ENCODE data around the gene NAT9. TPM values are rescaled to one million over a fixed set of nuclear protein-coding genes. Genes with fewer than 3 reads are reported as not detected.

NAT9 gene
- total RNA-seq, 1 donor from 2014 or later: 19.4 TPM

DNA sequence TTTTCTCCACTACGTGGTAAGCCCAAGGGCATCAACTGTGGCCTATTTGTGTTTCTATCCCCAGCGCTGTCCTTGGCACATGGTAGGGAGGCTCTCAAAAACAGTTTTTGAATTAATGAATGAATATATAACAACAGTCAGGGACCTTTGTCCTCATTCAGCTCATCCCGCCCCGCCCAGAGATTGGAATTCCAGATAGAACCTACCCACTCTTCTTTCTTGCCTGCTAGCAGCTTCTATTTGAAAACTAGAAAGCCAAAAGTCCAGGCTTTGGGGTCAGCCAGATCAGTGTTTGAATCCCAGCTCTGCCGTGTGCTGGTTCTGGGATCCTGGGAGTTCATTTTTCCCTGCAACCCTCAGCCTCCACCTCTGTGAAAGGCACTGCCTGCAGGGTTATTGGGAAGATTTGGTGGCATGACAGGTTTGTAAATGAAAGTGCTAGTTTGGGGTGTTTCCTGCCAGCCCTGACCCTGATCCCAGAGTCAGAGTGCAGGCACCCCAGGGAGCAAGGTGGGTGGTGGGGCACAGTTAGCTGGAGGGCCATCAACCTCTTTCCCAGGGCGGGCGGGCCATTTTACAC is 23.2 kb downstream of the NAT9 start:
- intact Hi-C loops (cut with DNase I): no loop called here
- no peak for DNase-seq (ENCODE audit: missing footprints)
- ATAC-seq: no peak

- intact Hi-C loops (cut with DNase I): no loop called here
- ATAC-seq (no peak), DNase-seq (ENCODE audit: missing footprints) (no peak)
These were observed 23.7 kb downstream of the NAT9 start for GRCh38 chr17:74752415-74752814.

- intact Hi-C loops (cut with DNase I): no loop called here
- DNase-seq (ENCODE audit: missing footprints) (no peak), ATAC-seq (no peak)
These were observed 25.6 kb downstream of the NAT9 start for GRCh38 chr17:74750327-74751069.

DNA sequence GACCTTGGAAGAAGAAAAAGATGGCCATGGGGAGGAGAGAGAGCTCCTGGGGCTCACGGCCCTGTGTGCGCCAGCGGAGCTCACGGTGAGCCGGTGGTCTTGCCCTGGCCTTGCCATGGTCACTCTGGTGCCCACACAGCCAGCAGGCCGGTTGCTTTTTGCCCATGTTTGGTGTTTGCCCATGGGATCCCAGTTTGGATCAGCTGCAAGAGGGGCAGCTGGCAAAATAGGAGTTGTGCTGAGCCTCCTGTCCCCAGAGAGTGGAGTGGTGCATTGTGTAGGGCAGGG is 26.2 kb downstream of the NAT9 start:
- DNase-seq (ENCODE audit: missing footprints): no peak
- ATAC-seq: no peak
- intact Hi-C loops (cut with DNase I): no loop called here

- intact Hi-C loops (cut with DNase I): no loop called here
- DNase-seq (ENCODE audit: missing footprints) (no peak), ATAC-seq (no peak)
These were observed 26.7 kb downstream of the NAT9 start for GRCh38 chr17:74749279-74750038.

GRCh38 chr17:74748529-74749278 is 27.4 kb downstream of the NAT9 start, which contains the start of gene NHERF1:
TSS of gene NHERF1 (plus strand) at chr17:74748628. CDS start at chr17:74748847, 219 bp downstream.
- intact Hi-C loops (cut with DNase I): no loop called here
- DNase-seq (ENCODE audit: missing footprints) (peak; percentile 98), ATAC-seq (peak; percentile 98)

DNA sequence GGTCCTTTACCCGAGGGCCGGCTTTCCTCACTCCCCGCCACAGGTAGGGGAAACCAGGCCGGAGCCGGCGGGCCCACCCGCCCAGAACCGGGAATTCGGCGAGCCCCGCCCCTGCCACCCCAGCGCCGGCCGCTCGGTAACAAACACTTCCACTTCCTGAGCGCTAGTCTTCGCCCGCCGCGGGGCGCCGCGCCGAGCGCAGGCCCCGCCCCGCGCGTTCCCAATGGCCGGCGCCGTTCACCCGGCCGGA is 27.9 kb downstream of the NAT9 start:
- ATAC-seq: no peak
- DNase-seq (ENCODE audit: missing footprints): no peak
- intact Hi-C loops (cut with DNase I): no loop called here

GRCh38 chr17:74746922-74747321 is 29.2 kb downstream of the NAT9 start:
- intact Hi-C loops (cut with DNase I): no loop called here
- DNase-seq (ENCODE audit: missing footprints) (no peak), ATAC-seq (no peak)

DNA sequence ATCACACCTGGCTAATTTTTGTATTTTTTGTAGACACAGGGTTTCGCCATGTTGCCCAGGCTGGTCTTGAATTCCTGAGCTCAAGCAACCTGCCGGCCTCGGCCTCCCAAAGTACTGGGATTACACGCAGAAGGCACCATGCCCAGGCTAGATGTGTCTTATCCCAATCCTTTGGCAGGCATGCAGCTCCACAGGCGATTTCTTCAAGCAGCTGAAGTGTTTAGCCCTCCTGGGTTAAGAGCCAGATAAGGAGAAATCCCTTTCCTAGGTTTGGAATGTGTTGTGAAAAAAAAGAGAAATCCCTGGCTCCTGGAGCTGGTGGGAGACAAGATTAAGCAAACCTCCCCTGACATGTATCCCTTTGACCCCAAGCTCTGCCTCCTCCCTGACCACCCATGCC is 29.8 kb downstream of the NAT9 start:
- no peak for DNase-seq (ENCODE audit: missing footprints)
- intact Hi-C loops (cut with DNase I): no loop called here
- ATAC-seq: no peak

DNA sequence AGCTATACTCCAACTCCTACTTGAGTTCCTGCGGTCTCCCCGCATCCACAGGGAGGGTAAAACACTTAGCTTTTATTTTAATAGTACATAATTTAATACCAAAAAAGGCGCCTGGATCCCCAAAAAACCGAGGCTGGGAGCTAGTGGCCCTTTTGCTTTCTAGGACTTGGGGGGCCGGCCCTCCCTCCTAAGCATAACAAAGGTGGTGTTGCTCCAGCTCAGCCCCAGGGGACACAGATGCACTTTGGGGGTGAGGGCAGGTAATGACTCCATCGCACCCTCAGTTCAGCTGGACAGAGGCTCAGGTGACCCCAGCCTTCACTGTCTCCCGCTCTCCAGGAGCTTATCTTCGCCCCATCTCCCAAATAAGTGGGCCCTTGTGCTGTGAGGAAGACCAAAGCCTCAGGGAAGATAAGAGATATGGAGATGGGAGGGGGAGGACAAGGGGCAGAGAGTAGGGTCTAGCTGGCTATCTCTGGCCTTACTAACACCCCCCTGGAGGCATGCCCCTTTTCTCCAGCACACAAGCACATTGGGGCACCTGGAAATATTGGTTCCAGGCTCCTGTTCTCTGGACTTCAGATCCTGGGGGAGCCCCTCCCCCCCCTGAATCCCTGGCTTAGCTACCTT is 30.5 kb downstream of the NAT9 start:
- no peak for DNase-seq (ENCODE audit: missing footprints)
- no peak for ATAC-seq
- intact Hi-C loops (cut with DNase I): loop anchor here (2.0 kb wide), 1 partner anchor 117 kb away; no protein-coding TSS in a partner anchor

- DNase-seq (ENCODE audit: missing footprints) (peak; percentile 94), ATAC-seq (peak; percentile 36)
- intact Hi-C loops (cut with DNase I): loop anchor here (1.0 to 5.0 kb wide), 3 partner anchors 24 to 212 kb away; no protein-coding TSS in a partner anchor
These were observed 31.2 kb downstream of the NAT9 start for GRCh38 chr17:74744714-74745547.

- ATAC-seq (no peak), DNase-seq (ENCODE audit: missing footprints) (no peak)
- intact Hi-C loops (cut with DNase I): loop anchor here (1.0 to 5.0 kb wide), 3 partner anchors 25 to 213 kb away; no protein-coding TSS in a partner anchor
These were observed 31.8 kb downstream of the NAT9 start for GRCh38 chr17:74744349-74744713.

GRCh38 chr17:74743755-74744154 is 32.4 kb downstream of the NAT9 start:
- no peak for DNase-seq (ENCODE audit: missing footprints)
- intact Hi-C loops (cut with DNase I): loop anchor here (1.0 to 5.0 kb wide), 3 partner anchors 26 to 214 kb away; no protein-coding TSS in a partner anchor
- ATAC-seq: no peak

GRCh38 chr17:74742978-74743545 is 33.1 kb downstream of the NAT9 start:
- ATAC-seq (no peak), DNase-seq (ENCODE audit: missing footprints) (no peak)
- intact Hi-C loops (cut with DNase I): loop anchor here (5.0 kb wide), 1 partner anchor 214 kb away; no protein-coding TSS in a partner anchor

DNA sequence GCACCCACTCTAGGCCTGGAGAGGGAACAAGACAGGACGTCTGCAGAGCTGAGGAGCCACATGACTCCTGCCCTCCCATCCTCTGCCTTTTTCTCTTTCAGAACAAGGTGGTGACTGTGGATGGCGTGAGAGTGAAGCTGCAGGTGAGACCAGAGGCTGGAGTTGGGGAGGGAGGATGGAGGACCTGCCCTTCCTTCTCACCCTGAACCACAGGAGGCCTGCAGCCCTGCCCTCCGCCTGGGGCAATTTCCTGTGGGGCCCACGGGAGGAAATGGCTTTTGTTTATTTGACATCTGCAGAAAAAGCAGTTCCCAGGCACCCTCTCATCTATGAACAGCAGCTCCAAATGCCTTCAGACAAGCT is 34.0 kb downstream of the NAT9 start:
- intact Hi-C loops (cut with DNase I): loop anchor here (5.0 kb wide), 1 partner anchor 215 kb away; no protein-coding TSS in a partner anchor
- ATAC-seq (no peak), DNase-seq (ENCODE audit: missing footprints) (no peak)

DNA sequence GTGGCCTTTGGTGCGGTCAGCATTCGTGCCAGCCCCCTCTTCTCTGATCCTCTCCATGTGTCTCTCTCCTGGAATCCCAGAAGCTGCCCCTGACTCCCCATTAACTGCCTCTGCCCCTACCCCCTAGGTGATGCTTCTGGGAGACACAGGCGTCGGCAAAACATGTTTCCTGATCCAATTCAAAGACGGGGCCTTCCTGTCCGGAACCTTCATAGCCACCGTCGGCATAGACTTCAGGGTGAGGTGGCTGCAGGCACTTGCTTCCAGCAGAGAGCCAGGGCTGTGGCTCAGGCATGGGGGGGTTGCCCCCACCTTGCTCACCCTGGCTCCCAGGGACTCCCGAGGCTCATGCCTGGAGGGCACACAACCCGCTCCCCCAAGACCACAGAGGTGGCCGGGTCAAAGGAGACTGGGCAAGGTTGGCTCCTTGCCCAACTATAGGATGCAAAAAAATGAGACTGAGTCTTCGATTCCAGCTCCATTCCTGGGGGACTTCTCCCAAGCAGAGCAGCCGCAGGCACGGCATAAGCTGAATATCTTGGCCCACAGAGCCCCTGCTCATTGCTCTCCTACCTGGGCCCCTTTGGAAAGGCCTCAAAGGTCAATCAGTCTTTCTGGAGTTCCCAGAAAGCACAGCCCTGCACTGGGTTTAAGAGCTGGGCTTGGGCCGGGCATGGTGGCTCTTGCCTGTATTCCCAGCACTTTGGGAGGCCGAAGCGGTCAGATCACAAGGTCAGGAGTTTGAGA is 35.3 kb downstream of the NAT9 start:
- intact Hi-C loops (cut with DNase I): loop anchor here (5.0 kb wide), 1 partner anchor 216 kb away; no protein-coding TSS in a partner anchor
- no peak for DNase-seq (ENCODE audit: missing footprints)
- ATAC-seq: no peak

- no peak for DNase-seq (ENCODE audit: missing footprints)
- no peak for ATAC-seq
- intact Hi-C loops (cut with DNase I): loop anchor here (5.0 kb wide), 1 partner anchor 217 kb away; no protein-coding TSS in a partner anchor
These were observed 36.0 kb downstream of the NAT9 start for GRCh38 chr17:74740173-74740572.

Measured in Right ventricle myocardium inferior (tissue), 1 donor.